GM12874 (cell line): Measurements from ENCODE around the gene ANKRD13C.

Experiments used
- CTCF ChIP-seq: IDR thresholded peaks from 2 replicates; pipeline ENCODE4 v1.5.1; 2011; ENCODE audit warnings: low read depth, mild to moderate bottlenecking, control low read depth, low read length, moderate library complexity; ENCODE audit not compliant: insufficient read depth

Gene ANKRD13C

GRCh38 chr1:70265946-70266345 lies 88.6 kb downstream of the ANKRD13C start:
- TF ChIP-seq CTCF = no peak

GRCh38 chr1:70264839-70265238 lies 89.7 kb downstream of the ANKRD13C start:
- TF ChIP-seq CTCF = no peak

GRCh38 chr1:70256664-70257063 lies 97.9 kb downstream of the ANKRD13C start:
- no peak for TF ChIP-seq CTCF

GRCh38 chr1:70248729-70249128 lies 105.8 kb downstream of the ANKRD13C start:
- TF ChIP-seq CTCF = no peak

- no peak for TF ChIP-seq CTCF
Measured at GRCh38 chr1:70247768-70248167, 106.8 kb downstream of the ANKRD13C start.

GRCh38 chr1:70247122-70247521 lies 107.4 kb downstream of the ANKRD13C start:
- TF ChIP-seq CTCF = no peak

- no peak for TF ChIP-seq CTCF
Measured at GRCh38 chr1:70239940-70240339, 114.6 kb downstream of the ANKRD13C start.

GRCh38 chr1:70234733-70235132 lies 119.8 kb downstream of the ANKRD13C start:
- TF ChIP-seq CTCF = no peak
